BE2C (cell line): Measurements from ENCODE around the gene LARP4B.

Source experiments
- DNase-seq: peaks from one replicate; pipeline ENCODE4 v3.0.0-alpha.2; 2020
- H3K27me3 ChIP-seq: fragments of 250-450 bp; sonication (Bioruptor Pico); 2 replicates; pipeline ENCODE4 v1.5.1; 2020; ENCODE audit warnings: mild to moderate bottlenecking
- H3K36me3 ChIP-seq: fragments of 250-450 bp; sonication (Bioruptor Pico); 2 replicates; pipeline ENCODE4 v1.5.1; 2020; ENCODE audit warnings: mild to moderate bottlenecking
- H3K4me1 ChIP-seq: fragments of 250-450 bp; sonication (Bioruptor Pico); 2 replicates; pipeline ENCODE4 v1.5.1; 2020
- H3K4me3 ChIP-seq: 2 replicates; pipeline ENCODE4 v1.5.1; 2011; ENCODE audit warnings: low read depth, low read length
- H3K9me3 ChIP-seq: fragments of 250-450 bp; sonication (Bioruptor Pico); 2 replicates; pipeline ENCODE4 v1.5.1; 2020
- TF ChIP-seq, protein P1 (sequence below): IDR thresholded peaks from 2 replicates; pipeline ENCODE4 v1.5.1; 2012; ENCODE audit warnings: mild to moderate bottlenecking, low read depth, low read length

Gene LARP4B

GRCh38 chr10:824946-825345, 106.6 kb downstream of the LARP4B start:
- Histone ChIP-seq H3K4me1 (no peaks in the 10 kb centered on the region), H3K27me3 (no peaks in the 10 kb centered on the region), H3K9me3 (no peaks in the 10 kb centered on the region), H3K36me3 (peaks cover 83% of the 10 kb centered on the region), H3K4me3 (no peak overlapping the region)
- DNase-seq: no peak
- TF ChIP-seq, protein P1, sequence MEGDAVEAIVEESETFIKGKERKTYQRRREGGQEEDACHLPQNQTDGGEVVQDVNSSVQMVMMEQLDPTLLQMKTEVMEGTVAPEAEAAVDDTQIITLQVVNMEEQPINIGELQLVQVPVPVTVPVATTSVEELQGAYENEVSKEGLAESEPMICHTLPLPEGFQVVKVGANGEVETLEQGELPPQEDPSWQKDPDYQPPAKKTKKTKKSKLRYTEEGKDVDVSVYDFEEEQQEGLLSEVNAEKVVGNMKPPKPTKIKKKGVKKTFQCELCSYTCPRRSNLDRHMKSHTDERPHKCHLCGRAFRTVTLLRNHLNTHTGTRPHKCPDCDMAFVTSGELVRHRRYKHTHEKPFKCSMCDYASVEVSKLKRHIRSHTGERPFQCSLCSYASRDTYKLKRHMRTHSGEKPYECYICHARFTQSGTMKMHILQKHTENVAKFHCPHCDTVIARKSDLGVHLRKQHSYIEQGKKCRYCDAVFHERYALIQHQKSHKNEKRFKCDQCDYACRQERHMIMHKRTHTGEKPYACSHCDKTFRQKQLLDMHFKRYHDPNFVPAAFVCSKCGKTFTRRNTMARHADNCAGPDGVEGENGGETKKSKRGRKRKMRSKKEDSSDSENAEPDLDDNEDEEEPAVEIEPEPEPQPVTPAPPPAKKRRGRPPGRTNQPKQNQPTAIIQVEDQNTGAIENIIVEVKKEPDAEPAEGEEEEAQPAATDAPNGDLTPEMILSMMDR: no peak

DNA sequence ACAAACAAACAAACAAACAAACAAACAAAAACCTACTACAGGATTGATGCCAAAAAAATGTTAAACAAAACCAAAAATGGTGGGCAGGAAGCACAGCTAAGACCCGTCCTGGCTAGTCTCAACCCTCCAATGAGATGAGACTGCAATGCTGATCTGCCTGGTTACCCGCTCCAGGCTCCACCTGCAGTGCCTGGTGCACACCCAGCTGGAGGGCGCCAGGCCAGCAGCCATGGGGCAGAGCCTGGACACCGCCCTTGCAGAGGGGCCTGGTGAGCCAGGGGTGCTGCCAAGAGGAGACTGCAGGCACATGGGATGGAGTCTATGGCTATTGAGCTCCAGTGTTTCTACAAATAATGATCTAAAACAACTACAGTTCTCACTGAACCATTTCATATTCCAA, 107.0 kb downstream of the LARP4B start:
- TF ChIP-seq, protein P1: no peak
- no peak for DNase-seq
- no peaks in the 10 kb centered on the region for H3K4me1 ChIP-seq
- H3K4me3 ChIP-seq: no peak overlapping the region
- H3K27me3 ChIP-seq: no peaks in the 10 kb centered on the region
- peaks cover 82% of the 10 kb centered on the region for H3K36me3 ChIP-seq
- no peaks in the 10 kb centered on the region for H3K9me3 ChIP-seq

- Histone ChIP-seq H3K27me3 (no peaks in the 10 kb centered on the region), H3K9me3 (no peaks in the 10 kb centered on the region), H3K36me3 (peaks cover 79% of the 10 kb centered on the region), H3K4me1 (no peaks in the 10 kb centered on the region), H3K4me3 (no peak overlapping the region)
- DNase-seq: no peak
- TF ChIP-seq, protein P1: no peak
Measured at GRCh38 chr10:822661-823367, 108.7 kb downstream of the LARP4B start.

DNA sequence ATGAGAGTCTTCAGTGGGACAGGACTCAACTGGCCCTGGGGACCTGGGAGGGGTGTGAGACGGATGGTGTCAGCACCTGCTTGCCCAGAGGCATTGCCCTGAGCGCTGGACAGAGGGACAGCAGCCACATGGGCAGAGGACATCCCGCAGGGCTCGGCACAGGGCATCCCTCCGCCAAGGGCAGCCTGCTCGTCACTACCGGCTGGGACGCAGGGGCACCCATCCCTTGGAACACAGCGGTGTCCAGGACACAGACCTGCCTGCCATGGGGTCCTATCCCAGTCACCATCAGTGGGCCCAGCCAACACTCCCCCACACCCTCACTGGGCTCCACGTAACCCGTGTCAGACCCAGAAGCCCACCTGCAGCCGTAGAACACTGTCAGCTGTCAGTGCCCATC, 109.3 kb downstream of the LARP4B start:
- H3K9me3 ChIP-seq: no peaks in the 10 kb centered on the region
- DNase-seq: no peak
- H3K4me1 ChIP-seq: no peaks in the 10 kb centered on the region
- peaks cover 80% of the 10 kb centered on the region for H3K36me3 ChIP-seq
- no peak overlapping the region for H3K4me3 ChIP-seq
- TF ChIP-seq, protein P1: no peak
- no peaks in the 10 kb centered on the region for H3K27me3 ChIP-seq

DNA sequence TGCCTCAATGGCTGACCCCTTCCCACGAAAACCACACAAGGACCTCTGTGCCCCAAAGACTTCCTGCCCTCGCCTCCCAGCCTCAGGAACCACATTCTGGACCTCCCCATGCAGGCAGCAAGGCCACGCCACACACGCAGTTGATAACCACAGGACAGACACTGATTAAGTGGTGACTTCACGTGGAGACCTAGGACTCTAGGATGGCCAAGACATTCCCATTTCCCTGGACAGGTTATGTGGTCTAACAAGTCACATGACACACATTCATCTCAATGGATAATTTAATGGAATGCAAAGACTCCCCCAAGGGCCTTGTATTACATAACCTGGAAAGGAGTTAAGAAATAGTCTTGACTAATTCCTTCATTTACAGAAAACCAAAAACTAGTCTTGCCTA, 110.2 kb downstream of the LARP4B start:
- TF ChIP-seq, protein P1: no peak
- Histone ChIP-seq H3K36me3 (peaks cover 89% of the 10 kb centered on the region), H3K9me3 (no peaks in the 10 kb centered on the region), H3K4me3 (no peak overlapping the region), H3K27me3 (no peaks in the 10 kb centered on the region), H3K4me1 (no peaks in the 10 kb centered on the region)
- no peak for DNase-seq

- Histone ChIP-seq H3K36me3 (peaks cover 89% of the 10 kb centered on the region), H3K4me1 (no peaks in the 10 kb centered on the region), H3K9me3 (no peaks in the 10 kb centered on the region), H3K27me3 (no peaks in the 10 kb centered on the region), H3K4me3 (no peak overlapping the region)
- TF ChIP-seq, protein P1: no peak
- DNase-seq: no peak
Measured at GRCh38 chr10:819816-820215, 111.7 kb downstream of the LARP4B start.
